Right forelimb (tissue), 1 donor: ENCODE data around the gene TNS2.

Experiments used
- DNase-seq: peaks from one replicate; pipeline ENCODE4 v3.0.0-alpha.2; 2018

Gene TNS2

GRCh38 chr12:53044896-53045695, 4.8 kb upstream of the TNS2 start:
- DNase-seq: no peak

GRCh38 chr12:53045696-53046045, 4.2 kb upstream of the TNS2 start:
- DNase-seq: peak; percentile 62

GRCh38 chr12:53046655-53047220, 3.1 kb upstream of the TNS2 start:
- DNase-seq: peak; percentile 93

- peak; percentile 94 for DNase-seq
Measured at GRCh38 chr12:53047221-53048032, 2.4 kb upstream of the TNS2 start.

GRCh38 chr12:53048033-53048779, 1.7 kb upstream of the TNS2 start:
- DNase-seq: peak; percentile 83

- peak; percentile 87 for DNase-seq
Measured at GRCh38 chr12:53048780-53049401, 974 bp upstream of the TNS2 start.

GRCh38 chr12:53050426-53051057, 677 bp downstream of the TNS2 start:
- no peak for DNase-seq

- DNase-seq: no peak
Measured at GRCh38 chr12:53051058-53051880, 1.4 kb downstream of the TNS2 start.

GRCh38 chr12:53051881-53052412, 2.1 kb downstream of the TNS2 start:
- no peak for DNase-seq

GRCh38 chr12:53052419-53053217, 2.8 kb downstream of the TNS2 start:
- peak; percentile 90 for DNase-seq

- DNase-seq: peak; percentile 63
Measured at GRCh38 chr12:53053218-53054111, 3.6 kb downstream of the TNS2 start.

GRCh38 chr12:53054112-53054878, 4.4 kb downstream of the TNS2 start:
- peak; percentile 96 for DNase-seq

GRCh38 chr12:53055471-53056266, 5.8 kb downstream of the TNS2 start:
- no peak for DNase-seq

GRCh38 chr12:53056296-53056695, 6.4 kb downstream of the TNS2 start:
- DNase-seq: no peak

- DNase-seq: no peak
Measured at GRCh38 chr12:53056901-53057300, 7.0 kb downstream of the TNS2 start.

GRCh38 chr12:53057816-53058500, 8.1 kb downstream of the TNS2 start:
- DNase-seq: peak; percentile 52
